IMR-90 (cell line): Measurements from ENCODE around the gene A1CF.

ENCODE experiments used
- CEBPB ChIP-seq: IDR thresholded peaks from 2 replicates; pipeline ENCODE4 v1.6.1; 2012; ENCODE audit warnings: low read depth, low read length, improper control_type of control experiment
- CHD1 ChIP-seq: IDR thresholded peaks from 2 replicates; pipeline ENCODE4 v1.6.1; 2012; ENCODE audit warnings: low read depth, low read length, improper control_type of control experiment
- POLR2A ChIP-seq: IDR thresholded peaks from 2 replicates; pipeline ENCODE4 v1.6.1; 2012; ENCODE audit warnings: mild to moderate bottlenecking, low read depth, low read length
- RAD21 ChIP-seq: IDR thresholded peaks from 2 replicates; pipeline ENCODE4 v1.6.1; 2012; ENCODE audit warnings: low read length, improper control_type of control experiment
- TF ChIP-seq, protein P1 (sequence below): conservative IDR thresholded peaks from 2 replicates; pipeline ENCODE4 v1.5.1; 2012; ENCODE audit warnings: mild to moderate bottlenecking, low read depth, low read length, improper control_type of control experiment
- TF ChIP-seq, protein P2 (sequence below): fragments of 150-350 bp; IDR thresholded peaks from 2 replicates; pipeline ENCODE4 v1.6.1; 2016; ENCODE audit warnings: low read depth, mild to moderate bottlenecking, low read length, moderate library complexity, borderline replicate concordance

DNA sequence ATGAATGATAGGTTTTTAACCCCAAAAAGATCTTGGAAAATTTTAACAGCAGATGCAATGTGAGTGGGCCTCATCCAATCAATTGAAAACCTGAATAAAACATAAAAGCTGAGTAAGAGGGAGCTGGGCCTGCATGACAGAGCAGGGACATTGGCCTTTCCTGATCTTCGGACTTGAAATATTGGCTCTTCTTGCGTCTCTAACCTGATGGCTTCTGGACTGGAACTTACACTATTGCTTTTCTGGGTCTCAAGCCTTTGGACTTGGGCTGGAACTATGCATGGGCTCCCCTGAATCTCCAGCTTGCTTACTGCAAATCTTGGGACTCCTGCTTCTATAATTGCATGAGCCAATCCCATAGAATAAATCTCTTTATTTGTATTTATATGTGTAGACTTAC, 9.0 kb downstream of the A1CF start:
- TF ChIP-seq CHD1 (no peak), CEBPB (no peak), POLR2A (no peak), RAD21 (no peak)
- TF ChIP-seq, protein P1, sequence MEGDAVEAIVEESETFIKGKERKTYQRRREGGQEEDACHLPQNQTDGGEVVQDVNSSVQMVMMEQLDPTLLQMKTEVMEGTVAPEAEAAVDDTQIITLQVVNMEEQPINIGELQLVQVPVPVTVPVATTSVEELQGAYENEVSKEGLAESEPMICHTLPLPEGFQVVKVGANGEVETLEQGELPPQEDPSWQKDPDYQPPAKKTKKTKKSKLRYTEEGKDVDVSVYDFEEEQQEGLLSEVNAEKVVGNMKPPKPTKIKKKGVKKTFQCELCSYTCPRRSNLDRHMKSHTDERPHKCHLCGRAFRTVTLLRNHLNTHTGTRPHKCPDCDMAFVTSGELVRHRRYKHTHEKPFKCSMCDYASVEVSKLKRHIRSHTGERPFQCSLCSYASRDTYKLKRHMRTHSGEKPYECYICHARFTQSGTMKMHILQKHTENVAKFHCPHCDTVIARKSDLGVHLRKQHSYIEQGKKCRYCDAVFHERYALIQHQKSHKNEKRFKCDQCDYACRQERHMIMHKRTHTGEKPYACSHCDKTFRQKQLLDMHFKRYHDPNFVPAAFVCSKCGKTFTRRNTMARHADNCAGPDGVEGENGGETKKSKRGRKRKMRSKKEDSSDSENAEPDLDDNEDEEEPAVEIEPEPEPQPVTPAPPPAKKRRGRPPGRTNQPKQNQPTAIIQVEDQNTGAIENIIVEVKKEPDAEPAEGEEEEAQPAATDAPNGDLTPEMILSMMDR: no peak
- TF ChIP-seq, protein P2, sequence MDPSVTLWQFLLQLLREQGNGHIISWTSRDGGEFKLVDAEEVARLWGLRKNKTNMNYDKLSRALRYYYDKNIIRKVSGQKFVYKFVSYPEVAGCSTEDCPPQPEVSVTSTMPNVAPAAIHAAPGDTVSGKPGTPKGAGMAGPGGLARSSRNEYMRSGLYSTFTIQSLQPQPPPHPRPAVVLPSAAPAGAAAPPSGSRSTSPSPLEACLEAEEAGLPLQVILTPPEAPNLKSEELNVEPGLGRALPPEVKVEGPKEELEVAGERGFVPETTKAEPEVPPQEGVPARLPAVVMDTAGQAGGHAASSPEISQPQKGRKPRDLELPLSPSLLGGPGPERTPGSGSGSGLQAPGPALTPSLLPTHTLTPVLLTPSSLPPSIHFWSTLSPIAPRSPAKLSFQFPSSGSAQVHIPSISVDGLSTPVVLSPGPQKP: no peak
